Endometrium (tissue), 2 donors: ENCODE results near the gene BLVRB.
"Not testable (repeated sequence)": the region's sequence is repeated elsewhere in the genome, so short reads cannot be mapped to it uniquely, and the experiment has no call there.

ENCODE experiments used
- FAIRE-seq: peaks from 2 replicates; lab custom pipeline; 2012; peaks lifted over from hg19 to GRCh38; lab: Jason Lieb, UNC
- donor health status: control.
- donor health status: control.

Gene BLVRB

GRCh38 chr19:40449506-40449905, 16.0 kb downstream of the BLVRB start:
- FAIRE-seq: no peak

GRCh38 chr19:40446263-40446784, 19.2 kb downstream of the BLVRB start:
- no peak for FAIRE-seq

- FAIRE-seq: no peak
These were observed 19.7 kb downstream of the BLVRB start for GRCh38 chr19:40445780-40446262.

GRCh38 chr19:40444825-40445312, 20.7 kb downstream of the BLVRB start:
- no peak for FAIRE-seq

GRCh38 chr19:40444000-40444824, 21.3 kb downstream of the BLVRB start, which contains the start of gene SERTAD3:
SERTAD3 (minus strand) TSS chr19:40444335; CDS start chr19:40442080, 2,255 bp downstream.
- FAIRE-seq: no peak

GRCh38 chr19:40443131-40443999, 22.2 kb downstream of the BLVRB start:
- peak; percentile 95 for FAIRE-seq

GRCh38 chr19:40442328-40443130, 23.0 kb downstream of the BLVRB start:
- FAIRE-seq: no peak

GRCh38 chr19:40441719-40442253, 23.8 kb downstream of the BLVRB start:
- no peak for FAIRE-seq

- no peak for FAIRE-seq
These were observed 27.3 kb downstream of the BLVRB start for GRCh38 chr19:40438284-40438683.

- no peak for FAIRE-seq
These were observed 31.9 kb downstream of the BLVRB start for GRCh38 chr19:40433391-40434216.

- not testable (repeated sequence) for FAIRE-seq
These were observed 32.8 kb downstream of the BLVRB start for GRCh38 chr19:40432760-40433159.

GRCh38 chr19:40431698-40432097, 33.8 kb downstream of the BLVRB start:
- FAIRE-seq: no peak

GRCh38 chr19:40430242-40430641, 35.3 kb downstream of the BLVRB start:
- not testable (repeated sequence) for FAIRE-seq

GRCh38 chr19:40428197-40428596, 37.3 kb downstream of the BLVRB start:
- not testable (repeated sequence) for FAIRE-seq

- FAIRE-seq: peak; percentile 98
These were observed 39.9 kb downstream of the BLVRB start, which contains the start of gene SERTAD1 for GRCh38 chr19:40425450-40426287. SERTAD1 (minus strand) TSS chr19:40425992; CDS start chr19:40423546, 2,446 bp downstream.

GRCh38 chr19:40424637-40425449, 40.7 kb downstream of the BLVRB start:
- no peak for FAIRE-seq

- no peak for FAIRE-seq
These were observed 41.6 kb downstream of the BLVRB start for GRCh38 chr19:40423938-40424337.
